ENCODE results near the gene NR6A1.

GRCh38 chr9:124559871-124560270 lies 211.2 kb downstream of the NR6A1 start:
- no peak for TF ChIP-seq POLR2A (IDR thresholded peaks at IDR 0.05; ENCODE audit: low read depth, low read length)
- no peak for TF ChIP-seq POLR2AphosphoS5 (IDR thresholded peaks at IDR 0.05; ENCODE audit: low read depth, low read length)

All from GM12892 (cell line).